Measurements from ENCODE around the gene VPS13D.
A peak's percentile ranks its signal among the peaks of the same experiment; 100 is the strongest.
"Not testable (repeated sequence)": the region's sequence is repeated elsewhere in the genome, so short reads cannot be mapped to it uniquely, and the experiment has no call there.

Gene VPS13D

GRCh38 chr1:12196641-12197482 lies 33.0 kb upstream of the VPS13D start:
- no peak for DNase-seq

GRCh38 chr1:12197483-12197880 lies 32.3 kb upstream of the VPS13D start:
- DNase-seq, result no peak

- no peak for DNase-seq
These were observed 29.6 kb upstream of the VPS13D start for GRCh38 chr1:12200208-12200607.

- DNase-seq, result no peak
These were observed 28.3 kb upstream of the VPS13D start for GRCh38 chr1:12201352-12202189.

- DNase-seq, result no peak
These were observed 27.7 kb upstream of the VPS13D start for GRCh38 chr1:12202190-12202497.

GRCh38 chr1:12202577-12202976 lies 27.3 kb upstream of the VPS13D start:
- no peak for DNase-seq

GRCh38 chr1:12203216-12204007 lies 26.4 kb upstream of the VPS13D start:
- no peak for DNase-seq

GRCh38 chr1:12204140-12204539 lies 25.7 kb upstream of the VPS13D start:
- peak; percentile 58 for DNase-seq

GRCh38 chr1:12204754-12205658 lies 24.8 kb upstream of the VPS13D start:
- DNase-seq, result no peak

- no peak for DNase-seq
These were observed 23.6 kb upstream of the VPS13D start for GRCh38 chr1:12206238-12206637.

- DNase-seq, result no peak
These were observed 22.9 kb upstream of the VPS13D start for GRCh38 chr1:12206792-12207424.

GRCh38 chr1:12208271-12208670 lies 21.6 kb upstream of the VPS13D start:
- DNase-seq, result no peak

GRCh38 chr1:12208764-12209494 lies 20.9 kb upstream of the VPS13D start:
- peak; percentile 90 for DNase-seq

- no peak for DNase-seq
These were observed 20.4 kb upstream of the VPS13D start for GRCh38 chr1:12209495-12209832.

- no peak for DNase-seq
These were observed 14.5 kb upstream of the VPS13D start for GRCh38 chr1:12215118-12215961.

- no peak for DNase-seq
These were observed 10.0 kb upstream of the VPS13D start for GRCh38 chr1:12219800-12220199.

- no peak for DNase-seq
These were observed 8.9 kb upstream of the VPS13D start for GRCh38 chr1:12220890-12221289.

- not testable (repeated sequence) for DNase-seq
These were observed 7.1 kb upstream of the VPS13D start for GRCh38 chr1:12222700-12223099.

- not testable (repeated sequence) for DNase-seq
These were observed 5.7 kb upstream of the VPS13D start for GRCh38 chr1:12224092-12224491.

GRCh38 chr1:12228979-12229378 lies 851 bp upstream of the VPS13D start:
- no peak for DNase-seq
